IPS-11a (cell line): Measurements from ENCODE around the gene TOM1.

Source experiments
- H3K4me3 ChIP-seq: one replicate; pipeline ENCODE4 v1.5.1; 2013; ENCODE audit warnings: low read depth, low read length, control low read depth

Gene TOM1

DNA sequence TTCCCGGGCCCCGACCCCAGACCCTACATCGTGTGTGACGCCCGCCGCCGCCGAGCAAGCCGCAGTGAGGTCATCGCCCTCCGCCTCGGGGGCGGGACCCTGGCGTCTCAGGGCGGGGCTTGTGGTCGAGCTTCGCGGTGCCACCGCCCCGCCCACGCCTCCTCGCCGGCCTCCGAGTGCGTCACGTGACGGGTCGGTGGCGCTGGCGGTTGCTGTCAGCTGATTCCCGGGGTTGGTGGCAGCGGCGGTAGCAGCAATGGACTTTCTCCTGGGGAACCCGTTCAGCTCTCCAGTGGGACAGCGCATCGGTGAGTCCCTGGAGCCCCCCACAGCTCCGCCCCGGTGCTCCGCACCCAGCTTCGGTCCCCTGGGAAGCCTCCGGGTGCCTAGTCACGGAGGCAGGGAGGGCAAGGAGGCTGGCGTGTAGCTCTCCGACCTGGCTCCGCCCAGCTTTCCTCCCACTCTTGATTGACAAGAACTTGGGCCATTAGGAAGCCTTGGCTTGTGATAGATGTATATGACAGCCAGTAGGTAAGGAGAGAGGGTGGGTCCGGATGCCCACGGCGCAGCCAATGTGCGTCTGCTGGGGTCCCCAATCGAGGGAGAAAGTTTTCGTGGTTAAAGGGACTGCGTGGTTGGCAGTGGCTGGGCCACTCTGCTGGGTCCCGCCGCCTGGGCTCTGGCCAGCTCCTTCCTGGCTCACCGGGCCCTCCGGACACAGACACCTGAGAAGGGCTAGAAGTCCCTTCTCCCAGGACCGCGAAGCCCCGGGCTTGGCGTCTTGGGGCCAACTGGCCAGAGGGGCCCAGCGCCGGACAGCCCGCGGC, at the start of gene TOM1:
Gene TOM1, plus strand, starts transcription at position 222 of the 827 bp plus-strand sequence. Its CDS starts 35 bp downstream, at position 257.
- peak within 1 kb of the TSS; percentile 86 for H3K4me3 ChIP-seq

DNA sequence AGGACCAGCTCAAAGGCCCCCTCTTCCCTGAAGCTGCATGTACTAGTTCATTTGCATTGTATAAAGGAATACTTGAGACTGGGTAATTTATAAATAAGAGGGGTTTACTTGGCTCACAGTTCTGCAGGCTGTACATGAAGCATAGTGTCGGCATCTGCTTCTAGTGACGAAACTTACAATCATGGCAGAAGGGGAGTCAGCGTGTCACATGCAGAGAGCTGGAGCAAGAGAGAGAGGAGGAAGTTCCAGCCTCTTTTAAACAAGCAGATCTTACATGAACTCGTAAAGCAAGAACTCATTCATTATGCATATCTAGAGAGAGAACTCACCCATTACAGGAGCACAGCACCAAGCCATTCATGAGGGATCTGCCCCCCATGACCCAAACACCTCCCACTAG, 49.5 kb upstream of the TOM1 start:
- H3K4me3 ChIP-seq = no peak overlapping the region

DNA sequence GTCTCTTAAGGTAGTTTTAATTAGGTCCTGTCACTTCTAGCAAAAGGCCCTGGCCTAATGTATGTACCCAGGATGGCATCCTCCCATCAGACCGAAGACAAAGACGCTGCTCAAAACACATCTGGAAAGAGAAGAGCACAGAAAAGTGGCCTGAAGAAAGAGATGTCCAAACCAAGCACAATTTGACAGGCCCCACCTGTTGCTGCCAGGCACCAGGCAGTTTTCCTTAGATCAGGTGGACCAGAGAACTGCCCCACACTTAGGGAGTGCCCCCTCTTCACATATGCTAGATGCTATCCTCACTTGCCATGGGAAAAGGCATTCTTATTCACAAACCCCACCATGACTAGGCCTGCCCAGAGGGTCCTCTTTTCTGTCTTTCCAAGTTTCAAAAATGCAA, 45.7 kb upstream of the TOM1 start:
- no peak overlapping the region for H3K4me3 ChIP-seq

DNA sequence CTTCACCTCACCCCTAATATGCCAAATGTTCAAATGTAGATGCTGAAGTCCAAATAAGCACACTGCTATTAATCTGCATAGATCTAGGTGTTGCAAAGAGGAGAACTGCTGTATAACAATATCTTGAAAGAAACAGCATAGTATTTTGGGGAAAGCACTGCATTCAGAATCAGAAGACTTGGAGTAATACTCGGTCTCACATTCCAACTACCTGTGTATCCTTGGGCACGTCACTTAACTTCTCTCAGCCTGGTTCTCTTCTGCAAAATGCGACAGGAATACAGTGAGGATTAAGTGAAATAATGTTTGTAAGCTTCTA, 42.7 kb upstream of the TOM1 start:
- H3K4me3 ChIP-seq = peak overlapping the region; percentile 79

DNA sequence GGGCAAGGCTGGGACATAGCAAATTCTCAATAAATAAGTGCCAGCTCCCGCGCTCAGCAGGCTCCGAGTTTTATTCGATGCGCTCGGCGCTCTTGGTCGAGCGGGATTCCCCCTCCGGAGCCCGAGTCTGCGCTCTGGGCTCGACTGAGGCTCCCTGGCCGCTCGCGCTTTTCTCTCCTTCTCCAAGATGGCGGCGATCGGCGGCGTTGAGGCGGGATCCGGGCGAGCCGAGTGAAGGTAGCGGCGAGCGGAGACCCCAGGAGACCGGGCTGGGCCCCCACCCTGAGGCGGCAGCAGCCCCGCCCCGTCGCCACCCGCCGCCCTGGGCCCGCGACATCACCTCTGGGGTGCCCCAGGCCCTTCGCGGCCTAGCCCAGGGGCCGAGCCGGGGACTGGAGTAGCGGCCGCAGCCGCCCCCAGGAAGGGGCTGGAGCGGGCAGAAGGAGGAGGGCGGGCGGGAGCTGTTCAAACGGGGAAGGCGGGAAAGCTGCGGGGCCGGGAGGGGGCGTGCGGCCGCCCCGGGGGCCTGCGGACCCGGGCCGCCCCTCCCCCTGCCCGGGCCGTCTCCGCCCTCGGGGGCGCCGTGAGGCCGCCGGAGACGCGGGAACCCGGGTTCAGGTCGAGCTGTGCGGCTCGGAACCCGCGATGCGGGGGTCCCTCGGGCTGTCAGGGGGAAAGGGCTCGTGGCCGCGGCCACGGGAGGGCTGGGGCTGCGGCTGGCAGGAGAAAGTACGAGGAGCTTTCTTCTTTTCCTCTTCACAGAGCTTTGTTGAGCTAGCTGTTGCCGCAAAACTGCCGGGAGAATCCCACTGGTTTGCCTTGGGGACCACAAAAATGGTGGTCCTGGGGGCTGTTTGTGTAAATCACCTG, 42.1 kb upstream of the TOM1 start, which contains the start of gene HMGXB4:
Gene HMGXB4, plus strand, starts transcription at position 173 of the 870 bp plus-strand sequence. CDS start 4,898 bp downstream, outside the sequence.
- H3K4me3 ChIP-seq = peak within 1 kb of the TSS; percentile 79

DNA sequence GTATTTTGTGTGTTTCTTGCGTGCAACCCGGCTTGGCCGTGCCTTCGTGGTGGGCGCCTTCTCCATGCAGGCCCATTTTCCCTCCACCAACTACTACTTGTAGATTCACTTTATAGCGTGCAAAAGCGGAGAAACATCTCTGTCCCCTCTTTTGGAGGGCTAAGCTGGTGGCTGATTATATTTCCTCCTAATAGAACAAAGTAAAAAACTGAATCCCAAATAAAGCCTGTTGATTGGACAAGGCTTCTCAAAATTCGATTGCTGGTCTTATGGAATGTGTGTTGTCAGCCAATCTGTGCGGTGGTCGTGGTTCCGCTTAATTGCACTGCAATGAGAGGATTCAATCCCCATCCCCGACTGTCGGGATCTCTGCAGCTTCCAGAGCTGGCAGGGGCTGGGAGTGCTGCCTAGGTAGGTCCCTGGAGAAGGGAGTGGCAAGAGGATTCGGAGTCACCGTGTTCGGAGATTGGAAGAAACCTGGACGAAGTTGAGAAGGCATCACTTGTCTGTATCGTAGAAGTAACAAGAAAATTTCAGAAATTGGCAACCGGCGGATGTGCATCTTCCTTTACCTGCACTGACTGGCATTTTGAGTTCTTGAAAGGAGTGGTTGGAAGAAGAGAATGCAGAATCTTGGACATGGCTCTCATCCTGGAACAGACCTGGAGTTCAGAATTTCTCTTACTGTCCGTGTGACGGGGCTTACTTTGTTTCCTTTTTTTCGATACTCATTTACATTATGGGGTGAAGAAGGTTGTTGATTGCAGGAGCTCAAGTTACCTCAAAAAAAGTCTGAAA, 41.3 kb upstream of the TOM1 start:
- H3K4me3 ChIP-seq = peak overlapping the region; percentile 79

DNA sequence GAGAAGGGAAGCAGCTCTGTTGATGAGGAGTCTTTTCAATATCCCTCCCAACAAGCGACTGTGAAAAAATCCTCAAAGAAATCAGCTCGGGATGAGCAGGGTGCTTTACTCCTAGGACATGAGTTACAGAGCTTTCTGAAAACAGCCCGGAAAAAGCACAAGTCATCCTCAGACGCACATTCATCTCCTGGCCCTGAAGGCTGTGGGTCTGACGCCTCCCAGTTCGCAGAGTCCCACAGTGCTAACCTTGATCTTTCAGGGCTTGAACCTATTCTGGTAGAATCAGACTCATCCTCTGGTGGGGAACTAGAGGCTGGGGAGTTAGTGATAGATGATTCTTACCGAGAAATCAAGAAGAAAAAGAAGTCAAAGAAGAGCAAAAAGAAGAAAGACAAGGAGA, 34.7 kb upstream of the TOM1 start:
- no peak overlapping the region for H3K4me3 ChIP-seq

DNA sequence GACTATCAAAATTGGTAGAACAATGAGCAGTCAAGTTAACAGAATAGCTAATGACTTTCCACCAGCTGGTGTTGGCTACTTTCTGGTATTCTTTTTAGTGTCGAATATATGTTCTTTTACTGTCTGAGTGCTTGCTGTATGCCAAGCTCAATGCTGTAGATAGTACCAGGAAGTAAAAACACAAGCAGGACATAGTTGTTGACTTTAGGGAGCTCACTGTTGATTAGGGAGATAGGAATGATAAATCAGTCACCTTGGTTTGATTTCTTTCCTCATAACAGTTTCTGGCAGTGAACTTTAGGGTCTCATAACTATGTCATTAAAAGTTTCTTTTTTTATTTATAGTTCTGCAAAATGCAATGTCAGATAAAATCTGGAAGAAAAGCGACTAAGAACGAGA, 33.4 kb upstream of the TOM1 start:
- H3K4me3 ChIP-seq = no peak overlapping the region

DNA sequence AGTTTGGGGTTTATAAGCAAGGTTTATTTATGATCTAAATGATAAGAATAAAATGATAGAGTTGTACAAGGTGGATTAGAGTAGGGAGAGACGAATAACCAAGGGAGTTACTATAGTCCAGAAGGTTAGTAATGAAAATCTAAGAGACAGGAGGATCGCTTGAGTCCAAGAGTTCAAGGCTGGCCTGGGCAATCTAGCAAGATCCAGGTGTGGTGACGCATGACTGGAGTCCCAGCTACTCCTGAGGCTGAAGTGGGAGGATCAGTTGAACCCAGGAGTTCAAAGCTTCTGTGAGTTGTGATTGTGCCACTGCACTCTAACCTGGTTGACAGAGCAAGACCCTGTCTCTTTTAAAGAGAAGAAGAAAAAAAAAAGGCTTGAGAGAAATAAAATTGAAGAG, 30.1 kb upstream of the TOM1 start:
- H3K4me3 ChIP-seq = no peak overlapping the region

DNA sequence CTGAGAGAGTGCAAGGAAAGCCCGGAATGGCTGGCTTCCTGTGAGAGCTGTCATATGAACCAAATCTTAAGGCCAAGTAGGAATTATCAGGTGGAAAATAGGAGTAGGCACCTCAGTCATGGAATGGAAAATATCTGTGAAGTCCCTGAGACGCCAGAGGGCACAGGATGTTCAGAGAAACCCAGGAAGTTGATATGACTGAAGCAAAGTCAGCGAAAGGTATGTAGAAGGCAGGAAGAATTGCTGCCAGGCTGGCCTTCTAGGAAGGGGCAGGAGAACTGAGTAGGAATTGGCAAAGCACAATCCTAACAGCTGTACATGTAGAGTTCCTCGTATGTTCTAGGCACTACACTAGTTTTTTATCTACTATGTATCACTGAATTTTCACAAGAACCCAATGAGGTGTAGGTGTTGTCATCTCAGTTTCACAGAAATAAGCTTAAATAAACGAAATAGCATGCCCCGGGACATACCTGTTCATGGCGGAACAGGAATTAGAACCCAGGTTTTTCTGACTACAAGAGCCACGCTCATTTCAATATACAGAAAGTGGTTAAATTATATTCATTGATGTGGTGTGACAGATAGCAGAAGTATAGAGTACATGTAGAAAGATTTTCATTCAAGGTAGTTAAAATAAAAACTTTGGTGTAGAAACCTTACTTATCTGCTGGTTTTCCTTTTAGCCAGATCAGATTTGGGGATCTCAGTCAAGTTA, 25.4 kb upstream of the TOM1 start:
- H3K4me3 ChIP-seq = no peak overlapping the region

DNA sequence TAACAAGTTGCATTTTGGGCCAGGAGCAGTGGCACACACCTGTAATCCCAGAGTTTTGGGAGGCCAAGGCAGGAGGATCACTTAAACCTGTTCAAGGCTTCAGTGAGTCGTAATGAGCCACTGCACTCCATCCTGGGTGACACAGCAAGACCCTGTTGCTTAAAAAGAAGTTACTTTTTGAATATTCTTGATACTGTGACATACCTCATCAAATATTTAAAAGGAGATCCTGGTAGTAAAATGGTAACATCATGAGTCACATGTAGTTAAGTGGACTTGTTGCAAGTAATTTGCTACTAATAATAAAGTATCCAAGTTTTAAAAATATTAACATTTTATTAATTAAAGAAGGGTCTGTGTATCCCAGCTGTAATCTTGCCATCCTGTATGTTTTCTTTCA, 24.1 kb upstream of the TOM1 start:
- no peak overlapping the region for H3K4me3 ChIP-seq

DNA sequence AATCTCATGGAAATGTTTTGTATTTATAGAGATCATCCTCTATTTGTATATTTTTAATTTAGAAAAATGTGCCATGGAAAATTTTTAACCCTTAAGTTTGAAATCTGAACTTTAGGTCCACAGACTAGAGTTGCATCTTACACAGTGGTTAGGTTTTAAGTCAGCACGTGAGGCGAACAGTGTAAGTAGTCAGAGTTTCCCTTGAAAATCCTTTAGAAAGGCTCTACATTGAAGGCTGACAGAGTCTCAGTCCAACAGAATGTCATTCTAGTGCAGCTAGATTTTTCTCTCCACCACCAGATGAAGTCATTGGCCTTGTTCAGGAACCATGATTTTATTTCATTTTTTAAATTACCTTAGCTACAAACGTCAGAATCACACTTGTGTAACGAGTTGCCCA, 23.7 kb upstream of the TOM1 start:
- no peak overlapping the region for H3K4me3 ChIP-seq

DNA sequence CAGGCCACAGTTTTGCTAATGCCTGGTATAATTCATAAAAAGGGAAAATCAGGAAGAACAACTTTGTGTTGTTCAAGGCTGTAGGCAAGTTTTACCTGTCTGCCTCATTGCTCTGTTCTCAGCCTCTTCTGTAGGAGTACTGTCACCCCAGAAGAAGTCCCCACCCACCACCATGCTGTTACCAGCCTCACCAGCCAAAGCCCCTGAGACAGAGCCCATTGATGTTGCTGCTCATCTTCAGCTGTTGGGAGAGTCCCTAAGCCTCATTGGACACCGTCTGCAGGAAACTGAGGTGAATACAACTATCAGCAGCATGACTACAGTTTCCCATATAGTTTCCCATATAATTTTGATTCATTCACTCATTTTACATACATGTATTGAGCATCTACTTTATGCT, 11.6 kb upstream of the TOM1 start:
- H3K4me3 ChIP-seq = no peak overlapping the region

DNA sequence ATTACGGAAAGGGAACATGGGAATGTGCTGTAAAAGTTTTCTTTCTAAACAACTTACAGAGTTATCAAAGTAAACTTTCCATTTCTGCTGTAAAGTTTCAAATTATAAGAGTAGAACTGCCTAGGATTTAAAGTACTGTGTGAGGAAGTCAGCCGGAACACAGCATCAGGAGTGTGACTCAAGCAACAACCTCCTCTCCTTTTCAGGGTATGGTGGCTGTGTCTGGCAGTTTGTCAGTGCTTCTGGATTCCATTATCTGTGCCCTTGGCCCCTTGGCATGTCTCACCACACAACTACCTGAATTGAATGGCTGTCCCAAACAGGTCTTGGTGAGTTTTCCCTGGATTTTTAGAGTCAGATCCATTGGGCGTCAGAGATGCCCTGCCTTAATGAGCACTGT, 6.9 kb upstream of the TOM1 start:
- H3K4me3 ChIP-seq = no peak overlapping the region

DNA sequence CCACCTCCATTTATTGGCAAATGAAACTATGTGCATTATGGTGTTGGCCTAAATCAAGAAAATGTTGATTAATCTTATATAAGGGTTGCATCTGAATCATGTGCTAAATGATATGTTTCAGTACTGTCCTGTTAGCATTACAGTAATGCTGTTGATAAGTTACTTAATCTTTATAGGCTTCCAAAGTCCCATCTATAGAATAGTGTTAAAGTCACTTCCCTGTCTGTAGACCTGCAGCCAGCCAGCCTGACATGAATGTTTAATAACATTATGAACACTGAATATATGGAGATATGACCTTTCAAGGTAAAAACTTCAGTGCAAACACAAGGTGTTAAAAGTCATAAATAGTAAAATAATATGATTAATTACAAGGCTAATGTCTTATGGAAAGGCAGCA, 3.6 kb upstream of the TOM1 start:
- no peak overlapping the region for H3K4me3 ChIP-seq

DNA sequence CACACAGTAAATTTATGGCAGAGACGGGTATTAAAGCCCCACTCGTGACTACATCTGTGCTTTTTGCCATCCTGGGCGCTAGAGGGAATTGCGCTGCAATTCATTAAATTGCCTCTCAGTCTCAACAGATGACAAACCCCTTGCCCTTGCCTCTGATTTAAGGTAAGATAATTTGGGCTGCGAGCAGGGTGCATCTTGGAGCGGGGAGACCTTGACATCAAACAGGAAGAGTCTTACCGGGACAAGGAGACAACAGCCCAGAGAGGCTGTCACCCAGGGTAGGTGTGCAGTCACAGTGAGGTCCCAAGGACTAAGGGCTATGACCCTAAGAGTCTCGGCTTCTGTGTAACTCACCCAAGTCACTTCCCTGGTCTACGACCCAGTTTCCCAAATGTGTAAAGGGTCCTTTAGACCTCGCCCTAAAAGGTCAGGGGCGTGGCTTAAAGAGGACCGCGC, 449 bp upstream of the TOM1 start:
- H3K4me3 ChIP-seq = peak overlapping the region; percentile 49

DNA sequence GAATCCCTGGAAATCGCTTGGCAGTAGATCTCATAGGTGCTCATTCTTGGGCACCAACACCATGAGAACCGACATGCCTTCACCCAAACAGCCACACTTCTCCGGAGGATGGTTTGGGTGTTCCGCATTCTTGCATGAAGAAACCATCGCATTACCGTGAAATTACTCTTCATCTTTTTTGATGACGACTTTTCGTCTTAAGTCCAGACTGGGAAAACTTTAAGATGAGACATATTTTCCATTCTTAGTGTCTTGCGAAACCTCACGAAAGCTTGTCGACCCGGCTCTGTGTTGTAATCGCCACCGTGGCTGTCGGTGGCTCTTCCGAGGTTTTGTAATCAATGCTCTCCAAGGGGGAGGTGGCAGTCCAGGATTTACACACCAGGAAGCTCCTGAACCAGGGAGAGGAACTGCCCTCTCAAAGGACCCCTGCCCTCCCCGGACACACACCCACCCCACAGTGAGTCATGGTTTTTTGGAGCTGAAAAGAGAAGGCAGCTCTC, 1.7 kb downstream of the TOM1 start:
- H3K4me3 ChIP-seq = no peak overlapping the region

DNA sequence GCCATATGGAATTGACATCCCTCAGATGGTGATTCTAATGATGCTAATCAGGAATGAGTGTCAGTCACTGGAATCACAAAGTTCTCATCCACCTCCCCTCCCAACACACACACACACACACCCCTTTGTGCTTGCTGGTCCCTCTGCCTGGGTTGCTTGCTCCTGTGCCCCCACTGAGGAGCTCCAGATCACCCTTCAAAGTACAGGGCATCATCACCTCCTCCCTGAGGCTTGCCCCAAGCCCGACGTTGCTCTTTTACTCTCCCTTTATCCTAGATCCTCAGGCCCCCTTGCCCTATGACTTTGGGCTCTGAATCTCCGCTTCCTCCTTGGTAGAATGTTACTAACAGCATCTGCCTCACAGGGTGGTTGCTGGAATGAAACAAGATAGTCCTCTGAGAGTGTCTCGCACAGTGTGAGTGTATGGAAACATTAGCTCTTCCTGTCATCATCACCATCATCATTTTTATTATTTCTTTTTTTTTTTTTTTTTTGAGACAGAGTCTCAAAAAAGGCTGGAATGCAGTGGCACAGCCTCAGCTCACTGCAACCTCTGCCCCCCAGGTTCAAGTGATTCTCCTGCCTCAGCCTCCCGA, 3.4 kb downstream of the TOM1 start:
- no peak overlapping the region for H3K4me3 ChIP-seq

DNA sequence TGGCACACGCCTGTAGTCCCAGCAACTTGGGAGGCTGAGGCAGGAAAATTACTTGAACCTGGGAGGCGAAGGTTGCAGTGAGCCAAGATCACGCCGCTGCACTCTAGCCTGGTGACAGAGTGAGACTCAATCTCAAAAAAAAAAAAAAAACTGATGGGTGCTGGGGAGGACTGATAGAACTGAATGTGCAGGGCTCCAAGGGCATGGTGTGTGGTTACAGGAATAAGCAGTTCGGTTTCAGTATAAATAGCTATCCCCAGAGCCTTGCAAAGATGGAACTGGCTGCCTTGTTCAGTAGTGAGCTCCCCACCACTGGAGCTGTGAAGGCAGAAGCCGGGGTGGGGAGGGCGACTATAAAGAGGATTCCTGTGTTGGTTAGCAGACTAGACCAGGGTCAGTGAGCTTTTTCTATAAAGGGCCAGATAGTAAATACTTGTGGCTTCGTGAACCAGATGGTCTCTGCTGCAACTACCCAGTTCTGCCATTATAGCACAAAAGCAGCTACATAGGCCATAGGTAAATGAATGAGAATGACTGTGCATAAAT, 5.9 kb downstream of the TOM1 start:
- no peak overlapping the region for H3K4me3 ChIP-seq
